GM19468 (cell line): Measurements from ENCODE around the gene TBX21.
A peak's percentile ranks its signal among the peaks of the same experiment; 100 is the strongest.

Experiments
- ATAC-seq: cut with Tn5 transposase; IDR thresholded peaks from one replicate; pipeline ENCODE4 v1.9.1; 2021; ENCODE audit warnings: mild to moderate bottlenecking, moderate library complexity, moderate number of reproducible peaks; ENCODE audit not compliant: unreplicated experiment; ENCODE audit errors: extremely low read depth

Gene TBX21

GRCh38 chr17:47733047-47733673, at the start of gene TBX21:
TBX21 (plus strand) TSS chr17:47733236; CDS start chr17:47733455, 219 bp downstream.
- peak; percentile 18 for ATAC-seq

- no peak for ATAC-seq
Measured at GRCh38 chr17:47684025-47684424, 49.0 kb upstream of the TBX21 start.

GRCh38 chr17:47684535-47685193, 48.4 kb upstream of the TBX21 start:
- ATAC-seq: no peak

- no peak for ATAC-seq
Measured at GRCh38 chr17:47685556-47686275, 47.3 kb upstream of the TBX21 start.

GRCh38 chr17:47686276-47686635, 46.8 kb upstream of the TBX21 start:
- ATAC-seq: no peak

GRCh38 chr17:47686664-47687327, 46.2 kb upstream of the TBX21 start:
- ATAC-seq: no peak

- ATAC-seq: no peak
Measured at GRCh38 chr17:47687328-47687690, 45.7 kb upstream of the TBX21 start.

GRCh38 chr17:47687748-47688147, 45.3 kb upstream of the TBX21 start:
- ATAC-seq: no peak

GRCh38 chr17:47690121-47690520, 42.9 kb upstream of the TBX21 start:
- ATAC-seq: no peak

GRCh38 chr17:47692137-47692894, 40.7 kb upstream of the TBX21 start:
- no peak for ATAC-seq

GRCh38 chr17:47692895-47693730, 39.9 kb upstream of the TBX21 start:
- ATAC-seq: no peak

- ATAC-seq: no peak
Measured at GRCh38 chr17:47693731-47694580, 39.1 kb upstream of the TBX21 start, which contains the start of gene TBKBP1. TBKBP1 (plus strand) TSS chr17:47694161; CDS start chr17:47696113, 1,952 bp downstream.

GRCh38 chr17:47694581-47695428, 38.2 kb upstream of the TBX21 start:
- ATAC-seq: no peak

- ATAC-seq: no peak
Measured at GRCh38 chr17:47695429-47696376, 37.3 kb upstream of the TBX21 start.

GRCh38 chr17:47696717-47697642, 36.1 kb upstream of the TBX21 start:
- ATAC-seq: no peak
